Upper lobe of right lung (tissue), 1 donor: ENCODE data around the gene ATG10. TPM values are rescaled to one million over a fixed set of nuclear protein-coding genes. Genes with fewer than 3 reads are reported as not detected.

Experiments used
- ATAC-seq: fragments of 200-7000 bp; cut with Tn5 transposase; one replicate; pipeline ENCODE4 v1.9.1; 2020; ENCODE audit warnings: mild to moderate bottlenecking, moderate library complexity
- DNase-seq: peaks from one replicate; pipeline ENCODE4 v3.0.0-alpha.2; 2020
- H3K27ac ChIP-seq: fragments of 200-600 bp; one replicate; pipeline ENCODE4 v1.8.0; 2022
- H3K27me3 ChIP-seq: fragments of 200-600 bp; one replicate; pipeline ENCODE4 v1.8.0; 2022; ENCODE audit warnings: mild to moderate bottlenecking
- H3K36me3 ChIP-seq: fragments of 200-600 bp; one replicate; pipeline ENCODE4 v1.8.0; 2022
- H3K4me1 ChIP-seq: fragments of 200-600 bp; one replicate; pipeline ENCODE4 v1.8.0; 2022
- H3K4me3 ChIP-seq: fragments of 200-600 bp; one replicate; pipeline ENCODE4 v1.8.0; 2022; ENCODE audit warnings: mild to moderate bottlenecking
- H3K9me3 ChIP-seq: fragments of 200-600 bp; one replicate; pipeline ENCODE4 v1.8.0; 2022
- intact Hi-C: fragments of 100-400 bp; cut with DNase I; formaldehyde crosslinking; loops from one replicate; pipeline ENCODE4 v1.11.0; 2022
- total RNA-seq: library from RNA; stranded (reverse); fragmentation: NEBNext Ultra II Directional; extraction: Animal tissue kit (Norgen Biotek cat#: 25700); gene quantifications from one replicate; pipeline ENCODE4 v1.2.1, GENCODE V29; 2021
- TF ChIP-seq, protein P1 (sequence below): fragments of 200-600 bp; IDR thresholded peaks from one replicate; pipeline ENCODE4 v1.8.0; 2022; ENCODE audit warnings: antibody characterized with exemption
- donor health status: DM: no; HTN: yes; CAD: no; lungs with severe emphysema.

The ATG10 gene
- total RNA-seq, 1 donor from 2014 or later: 3.7 TPM

DNA sequence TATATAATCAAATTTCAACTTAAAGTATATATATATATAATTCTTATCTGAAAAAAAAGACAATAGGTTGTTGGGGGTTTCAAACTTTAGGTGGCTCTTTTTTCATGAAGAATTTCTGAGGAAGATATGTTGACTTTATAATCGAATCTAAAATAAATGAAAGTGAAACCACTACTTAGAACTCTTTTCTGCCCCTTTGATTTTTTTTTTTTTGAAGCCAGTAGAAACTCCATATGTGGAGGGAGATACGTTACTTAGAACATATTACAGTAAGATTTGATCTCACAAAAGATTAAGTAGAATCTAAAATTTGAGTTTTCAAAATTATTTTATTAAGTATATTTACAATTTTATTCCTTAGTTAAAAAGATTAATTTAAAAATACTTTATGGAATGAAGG, 96.9 kb downstream of the ATG10 start:
- Histone ChIP-seq H3K36me3 (no peaks in the 10 kb centered on the region), H3K4me3 (peak overlapping the region; percentile 29), H3K4me1 (no peaks in the 10 kb centered on the region), H3K27ac (no peak overlapping the region), H3K9me3 (no peaks in the 10 kb centered on the region), H3K27me3 (no peaks in the 10 kb centered on the region)
- intact Hi-C loops: no loop called here
- DNase-seq (no peak), ATAC-seq (no peak)
- TF ChIP-seq, protein P1, sequence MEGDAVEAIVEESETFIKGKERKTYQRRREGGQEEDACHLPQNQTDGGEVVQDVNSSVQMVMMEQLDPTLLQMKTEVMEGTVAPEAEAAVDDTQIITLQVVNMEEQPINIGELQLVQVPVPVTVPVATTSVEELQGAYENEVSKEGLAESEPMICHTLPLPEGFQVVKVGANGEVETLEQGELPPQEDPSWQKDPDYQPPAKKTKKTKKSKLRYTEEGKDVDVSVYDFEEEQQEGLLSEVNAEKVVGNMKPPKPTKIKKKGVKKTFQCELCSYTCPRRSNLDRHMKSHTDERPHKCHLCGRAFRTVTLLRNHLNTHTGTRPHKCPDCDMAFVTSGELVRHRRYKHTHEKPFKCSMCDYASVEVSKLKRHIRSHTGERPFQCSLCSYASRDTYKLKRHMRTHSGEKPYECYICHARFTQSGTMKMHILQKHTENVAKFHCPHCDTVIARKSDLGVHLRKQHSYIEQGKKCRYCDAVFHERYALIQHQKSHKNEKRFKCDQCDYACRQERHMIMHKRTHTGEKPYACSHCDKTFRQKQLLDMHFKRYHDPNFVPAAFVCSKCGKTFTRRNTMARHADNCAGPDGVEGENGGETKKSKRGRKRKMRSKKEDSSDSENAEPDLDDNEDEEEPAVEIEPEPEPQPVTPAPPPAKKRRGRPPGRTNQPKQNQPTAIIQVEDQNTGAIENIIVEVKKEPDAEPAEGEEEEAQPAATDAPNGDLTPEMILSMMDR: no peak

DNA sequence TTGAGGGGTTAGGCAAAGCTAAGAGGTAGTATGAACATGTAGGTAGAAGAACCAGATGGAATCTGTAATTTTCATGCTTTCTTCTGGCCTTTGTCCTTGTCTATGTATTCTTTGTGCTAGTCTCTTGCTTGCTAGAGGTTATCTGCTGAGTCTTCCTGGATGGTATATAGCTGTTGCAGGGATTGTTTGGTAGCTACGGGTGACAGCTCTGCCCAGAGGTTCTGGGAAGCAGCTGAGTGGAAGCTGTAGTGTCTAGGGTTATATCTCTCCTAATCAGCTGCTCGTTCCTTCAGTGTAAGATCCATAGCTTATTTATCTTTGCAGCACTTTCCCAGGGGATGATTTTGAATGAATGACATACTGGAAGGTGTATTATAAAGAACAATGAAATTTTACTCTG, 100.3 kb downstream of the ATG10 start:
- DNase-seq: no peak
- ATAC-seq: no peak
- TF ChIP-seq, protein P1: no peak
- Histone ChIP-seq H3K27ac (no peak overlapping the region), H3K36me3 (no peaks in the 10 kb centered on the region), H3K9me3 (no peaks in the 10 kb centered on the region), H3K27me3 (no peaks in the 10 kb centered on the region), H3K4me3 (no peak overlapping the region), H3K4me1 (no peaks in the 10 kb centered on the region)
- intact Hi-C loops: no loop called here

DNA sequence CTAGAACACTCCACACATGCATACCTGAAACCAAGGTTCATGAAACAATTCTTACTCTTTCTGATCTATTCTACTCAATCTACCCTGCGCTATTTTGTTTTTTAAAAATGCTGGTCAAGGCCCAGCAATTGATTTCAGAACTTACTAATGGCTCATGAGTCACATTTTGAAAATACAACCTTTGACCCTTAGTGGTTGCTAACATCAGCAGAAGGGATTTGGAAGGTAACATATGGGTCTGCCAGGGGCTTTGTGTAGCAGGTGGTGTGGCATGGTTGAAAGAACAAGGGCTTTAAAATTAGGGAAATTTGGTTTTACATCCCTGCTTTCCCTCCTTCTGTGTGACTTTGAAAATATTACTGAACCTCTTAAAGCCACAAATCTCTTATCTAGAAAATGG, 101.4 kb downstream of the ATG10 start:
- H3K27me3 ChIP-seq: no peaks in the 10 kb centered on the region
- intact Hi-C loops: no loop called here
- DNase-seq: no peak
- no peak for ATAC-seq
- H3K4me1 ChIP-seq: no peaks in the 10 kb centered on the region
- no peak overlapping the region for H3K27ac ChIP-seq
- no peaks in the 10 kb centered on the region for H3K9me3 ChIP-seq
- TF ChIP-seq, protein P1: no peak
- no peak overlapping the region for H3K4me3 ChIP-seq
- H3K36me3 ChIP-seq: no peaks in the 10 kb centered on the region

DNA sequence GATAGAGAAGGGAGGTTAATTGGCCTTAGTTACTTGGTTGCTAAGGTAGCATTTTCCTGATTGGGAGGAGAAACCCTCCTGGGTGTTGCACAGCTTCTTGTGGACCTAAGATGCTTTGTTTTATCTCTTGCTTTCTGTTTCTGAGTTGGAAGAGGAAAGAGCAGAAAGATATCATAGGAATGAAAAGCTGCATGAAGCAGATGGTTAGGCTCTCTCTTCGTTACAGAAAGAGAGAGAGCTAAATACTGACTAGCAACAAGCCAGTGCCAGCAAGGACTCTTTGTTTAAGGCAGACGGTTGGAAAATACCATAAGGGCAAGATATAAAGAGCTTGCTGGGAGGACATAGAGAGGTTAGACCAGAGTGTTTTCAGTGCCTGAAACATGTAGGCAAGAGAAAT, 103.1 kb downstream of the ATG10 start:
- ATAC-seq (no peak), DNase-seq (no peak)
- intact Hi-C loops: no loop called here
- H3K36me3 ChIP-seq: no peaks in the 10 kb centered on the region
- H3K4me1 ChIP-seq: no peaks in the 10 kb centered on the region
- TF ChIP-seq, protein P1: no peak
- H3K9me3 ChIP-seq: no peaks in the 10 kb centered on the region
- no peak overlapping the region for H3K27ac ChIP-seq
- H3K4me3 ChIP-seq: no peak overlapping the region
- H3K27me3 ChIP-seq: no peaks in the 10 kb centered on the region

DNA sequence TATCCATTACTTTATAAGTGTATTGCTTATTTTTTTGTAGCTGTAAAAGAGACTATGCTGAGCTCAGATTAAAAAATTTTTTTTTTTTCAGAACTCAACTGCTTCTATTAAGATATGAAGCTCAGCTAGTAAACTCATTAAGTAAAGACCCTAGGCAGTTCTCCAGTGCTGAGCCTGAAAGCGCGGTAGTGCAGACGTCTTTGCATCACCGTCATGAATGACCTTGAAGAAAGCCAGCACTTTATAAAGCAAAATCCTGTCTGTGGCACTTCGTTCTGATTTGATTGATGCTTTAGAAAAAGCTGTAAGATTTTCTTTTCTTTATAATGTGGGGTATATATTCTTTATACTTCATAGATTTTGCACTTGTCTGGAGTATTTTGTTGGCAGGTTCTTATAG, 105.7 kb downstream of the ATG10 start:
- Histone ChIP-seq H3K36me3 (no peaks in the 10 kb centered on the region), H3K27me3 (no peaks in the 10 kb centered on the region), H3K9me3 (no peaks in the 10 kb centered on the region), H3K4me3 (no peak overlapping the region), H3K27ac (no peak overlapping the region), H3K4me1 (no peaks in the 10 kb centered on the region)
- TF ChIP-seq, protein P1: no peak
- DNase-seq (no peak), ATAC-seq (no peak)
- intact Hi-C loops: no loop called here

DNA sequence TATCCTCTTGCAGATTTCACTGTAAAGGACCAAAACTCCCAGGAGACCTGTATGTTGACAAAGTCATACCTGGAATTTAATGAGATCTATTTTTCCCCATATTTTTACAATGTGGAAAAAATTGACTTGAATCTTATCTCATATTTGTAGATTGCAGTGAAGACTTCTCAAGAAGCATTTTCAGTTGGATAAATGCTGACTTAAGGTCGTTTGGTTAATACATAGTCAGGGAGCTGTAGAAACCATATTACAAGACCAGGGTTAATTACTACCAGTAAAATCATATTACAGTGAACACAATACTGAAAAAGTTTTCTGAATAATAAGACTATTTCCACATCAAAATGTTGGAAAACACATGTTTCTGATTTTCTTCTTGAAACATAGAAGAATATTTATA, 119.8 kb downstream of the ATG10 start:
- Histone ChIP-seq H3K9me3 (peaks cover 10% of the 10 kb centered on the region), H3K4me1 (no peaks in the 10 kb centered on the region), H3K4me3 (no peak overlapping the region), H3K27ac (no peak overlapping the region), H3K36me3 (no peaks in the 10 kb centered on the region), H3K27me3 (no peaks in the 10 kb centered on the region)
- ATAC-seq: no peak
- intact Hi-C loops: no loop called here
- TF ChIP-seq, protein P1: no peak
- DNase-seq: no peak
